HG03558 (cell line): Measurements from ENCODE around the gene DMGDH.

Experiments
- ATAC-seq: cut with Tn5 transposase; IDR thresholded peaks from one replicate; pipeline ENCODE4 v1.9.1; 2021; ENCODE audit warnings: moderate number of reproducible peaks; ENCODE audit not compliant: unreplicated experiment; ENCODE audit errors: extremely low read depth

The DMGDH gene

GRCh38 chr5:79069488-79070349 is at the start of gene DMGDH, which contains the start of gene BHMT2:
DMGDH (minus strand) TSS chr5:79069674; CDS start chr5:79069620, 54 bp downstream.
BHMT2 (plus strand) TSS chr5:79069767; CDS start chr5:79069783, 16 bp downstream.
- no peak for ATAC-seq

DNA sequence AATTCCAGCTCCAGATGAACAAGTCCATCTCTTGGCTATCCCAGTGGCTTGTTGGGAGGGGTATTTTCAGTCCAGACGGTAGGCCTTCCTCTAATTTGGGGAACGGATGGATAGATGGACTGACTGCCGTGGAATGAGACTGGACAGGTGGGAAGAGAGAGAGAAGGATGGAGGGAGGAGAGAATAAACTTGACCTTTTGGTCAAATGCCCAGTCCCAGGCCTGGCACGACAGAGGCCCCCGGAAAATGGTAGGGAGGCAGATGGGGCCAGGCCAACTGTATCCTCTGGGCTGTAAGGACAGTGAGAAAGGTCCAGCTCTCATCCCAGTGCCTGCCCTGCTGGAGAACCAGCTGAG is 43.2 kb upstream of the DMGDH start:
- no peak for ATAC-seq

DNA sequence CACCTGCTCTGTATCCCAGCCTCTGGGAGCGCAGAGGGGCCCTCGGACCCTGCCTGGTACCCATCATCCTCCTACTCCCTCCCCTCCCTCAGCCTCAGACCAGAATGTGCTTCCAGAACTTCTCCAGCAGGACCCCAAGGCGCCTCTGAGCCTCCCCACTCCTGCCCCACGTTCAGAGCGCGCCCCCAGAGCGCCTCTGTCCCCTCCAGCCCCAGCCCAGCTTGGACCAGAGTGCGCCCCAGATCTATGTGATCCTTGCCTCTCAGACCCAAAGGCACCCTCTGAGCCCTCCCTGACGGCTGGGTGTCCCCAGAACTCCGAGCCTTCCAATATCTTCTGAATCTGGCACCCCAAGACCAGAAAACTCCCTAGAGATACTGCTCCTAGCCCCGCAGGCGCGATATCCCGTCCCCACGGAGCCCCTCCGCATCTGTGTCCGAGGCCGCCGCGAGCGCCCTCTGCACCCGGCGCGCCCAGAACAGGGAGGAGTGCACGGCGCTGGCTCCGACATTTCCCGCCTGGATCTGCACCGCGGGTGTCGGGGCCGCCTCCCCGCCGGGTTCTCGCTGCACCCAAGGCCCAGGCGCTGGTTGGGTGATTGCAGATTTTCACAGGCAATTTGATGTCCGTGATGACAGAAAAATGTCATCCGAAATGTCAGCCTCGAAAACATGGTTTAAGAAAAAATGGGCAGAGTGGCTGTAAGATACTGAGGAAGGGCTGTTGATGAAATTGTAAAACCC is 42.7 kb upstream of the DMGDH start:
- ATAC-seq = no peak

- no peak for ATAC-seq
Measured at GRCh38 chr5:79111387-79111959, 42.0 kb upstream of the DMGDH start, which contains the start of gene BHMT. BHMT (plus strand) TSS chr5:79111809; CDS start chr5:79111886, 77 bp downstream.

DNA sequence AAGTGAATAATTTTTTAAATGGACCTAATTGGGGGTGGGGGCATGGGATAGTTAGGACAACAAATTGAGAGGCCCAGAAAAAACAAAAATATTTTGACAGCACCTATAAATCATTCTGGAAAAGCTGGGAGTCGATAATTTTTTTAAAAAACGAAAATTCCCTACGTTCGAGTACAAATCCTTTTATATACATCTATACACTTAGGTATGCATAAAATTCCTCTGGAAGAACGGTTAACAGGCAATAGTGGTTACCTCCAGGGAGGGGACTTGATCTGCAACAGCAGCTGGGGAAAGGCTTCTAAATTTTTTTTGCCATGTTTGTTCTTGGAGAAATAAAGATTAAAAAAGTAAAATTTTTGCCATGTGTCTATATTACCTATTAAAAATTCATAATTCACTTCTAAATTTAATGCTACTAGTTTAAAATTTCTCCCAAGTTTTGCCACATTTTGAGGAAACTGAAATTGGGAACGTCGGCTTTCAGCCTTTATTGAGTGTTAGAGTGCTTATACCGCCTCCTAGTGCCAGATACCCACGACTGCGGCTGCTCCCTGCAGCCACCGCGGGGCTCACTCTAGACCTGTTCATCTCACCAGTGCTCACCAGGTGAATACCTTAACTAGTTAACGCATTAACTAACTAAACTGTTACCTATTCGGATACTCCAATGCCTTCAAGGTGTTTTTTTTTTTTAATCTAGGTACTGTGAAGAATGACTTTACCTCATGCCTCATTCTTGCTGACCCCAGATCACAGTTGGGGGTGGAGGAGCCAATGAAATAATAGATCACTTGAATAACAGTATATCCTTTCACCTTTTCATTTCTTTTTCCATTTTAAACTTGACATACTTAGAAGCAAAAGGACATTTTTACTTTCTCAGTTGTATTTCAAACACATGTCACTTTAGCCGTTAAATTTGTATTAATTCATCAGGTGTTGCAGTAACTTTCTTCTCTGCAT is 40.3 kb upstream of the DMGDH start:
- no peak for ATAC-seq

GRCh38 chr5:79108792-79109191 is 39.3 kb upstream of the DMGDH start:
- ATAC-seq = no peak

- ATAC-seq = no peak
Measured at GRCh38 chr5:79108086-79108485, 38.6 kb upstream of the DMGDH start.

DNA sequence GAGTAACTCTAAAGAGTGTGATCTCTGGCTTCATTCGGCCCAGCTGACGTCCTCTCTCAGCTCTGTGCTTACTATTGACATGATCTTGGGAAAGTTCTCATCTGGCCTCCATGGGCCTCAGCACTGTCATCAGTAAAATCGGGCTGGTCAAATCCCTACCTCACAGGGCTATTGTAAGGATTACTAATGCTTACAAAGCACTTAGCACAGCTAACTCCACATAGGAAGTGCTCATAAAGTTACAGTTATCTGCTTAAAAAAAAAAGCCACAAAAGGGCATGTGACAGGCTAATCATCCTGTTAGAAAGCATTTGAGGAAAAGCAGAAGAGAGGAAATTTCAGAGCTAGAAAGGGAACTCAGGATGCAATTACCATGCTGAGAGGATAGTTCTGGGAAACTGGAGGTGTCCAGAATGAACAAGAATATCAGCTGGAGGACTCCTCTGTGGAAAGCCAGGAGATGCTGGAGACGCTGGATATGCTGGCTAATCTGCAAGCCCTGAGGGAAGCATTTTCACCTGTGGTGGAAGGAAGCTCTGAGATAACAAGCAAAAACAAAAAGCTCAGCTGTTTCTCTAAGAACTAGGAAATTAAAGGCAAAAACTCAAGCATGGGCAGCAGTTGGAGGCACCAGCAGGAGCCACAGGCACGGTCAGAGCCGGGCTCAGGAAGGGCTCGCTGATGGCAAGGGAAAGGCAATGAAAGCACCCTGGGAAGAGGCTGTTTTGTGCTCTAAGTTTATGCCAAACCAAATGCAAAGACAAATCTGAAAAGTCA is 37.7 kb upstream of the DMGDH start:
- ATAC-seq = no peak

DNA sequence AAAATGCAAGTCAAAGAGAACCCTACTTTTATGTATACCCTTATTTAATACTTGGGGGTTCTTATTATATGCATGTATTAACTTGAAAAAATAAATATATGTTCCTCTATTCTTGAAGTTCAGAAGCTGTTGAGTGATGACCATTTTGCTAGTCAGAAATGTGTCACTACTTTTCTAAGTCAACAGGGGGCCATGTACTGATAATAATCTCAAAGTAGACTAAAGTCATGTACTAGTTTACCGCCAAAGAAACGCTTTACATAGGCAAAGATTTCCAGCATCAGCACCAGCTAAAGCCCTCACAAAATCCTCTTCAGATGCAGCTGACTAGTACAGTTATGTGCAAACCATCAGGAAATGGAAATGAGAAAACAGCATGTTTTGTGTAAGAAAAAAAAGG is 36.4 kb upstream of the DMGDH start:
- no peak for ATAC-seq

GRCh38 chr5:79093762-79094161 is 24.3 kb upstream of the DMGDH start:
- no peak for ATAC-seq

- no peak for ATAC-seq
Measured at GRCh38 chr5:79091064-79091463, 21.6 kb upstream of the DMGDH start.

DNA sequence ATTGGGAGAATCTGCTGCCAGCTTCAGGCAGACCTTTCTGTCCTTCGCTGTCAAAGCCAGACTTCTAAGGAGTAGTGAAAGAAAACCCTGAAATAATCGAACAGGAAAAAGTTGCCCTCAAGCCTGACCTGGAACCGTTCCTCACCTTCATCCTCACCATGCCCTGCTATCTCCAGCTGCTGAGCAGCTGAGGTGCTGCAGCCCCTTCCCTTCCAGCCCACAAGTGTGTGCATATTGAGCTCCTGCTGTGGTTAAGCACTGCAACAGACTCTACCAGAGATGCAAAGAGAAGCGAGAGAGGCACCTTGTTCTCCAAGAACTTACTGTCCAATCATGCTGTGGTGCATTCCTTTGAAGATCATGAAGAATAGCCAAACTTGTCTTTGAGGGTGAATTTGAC is 19.0 kb upstream of the DMGDH start:
- ATAC-seq = no peak

DNA sequence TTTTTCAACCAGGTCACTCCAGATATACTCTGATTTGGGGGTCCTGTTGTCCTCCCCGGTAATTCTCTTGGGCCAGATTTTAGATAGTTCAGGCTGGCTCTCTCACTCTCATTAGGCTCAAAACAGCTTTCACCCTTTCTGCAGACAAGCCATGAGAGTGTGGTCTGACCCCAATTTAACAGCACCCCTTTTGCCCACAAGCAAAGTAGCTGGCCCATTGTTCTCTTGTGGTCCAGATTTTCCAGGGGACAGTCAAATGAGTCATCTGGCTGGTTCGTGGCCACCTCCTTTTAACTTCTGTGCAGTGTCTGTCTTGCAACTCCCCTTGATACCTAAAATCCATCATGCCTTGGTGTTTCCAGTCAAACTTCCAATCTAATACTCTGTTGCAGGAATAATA is 16.6 kb upstream of the DMGDH start:
- ATAC-seq = no peak

- ATAC-seq = no peak
Measured at GRCh38 chr5:79081779-79082178, 12.3 kb upstream of the DMGDH start.

- no peak for ATAC-seq
Measured at GRCh38 chr5:79080804-79081203, 11.3 kb upstream of the DMGDH start.

- no peak for ATAC-seq
Measured at GRCh38 chr5:79077680-79078365, 8.3 kb upstream of the DMGDH start.

- no peak for ATAC-seq
Measured at GRCh38 chr5:79076819-79077218, 7.3 kb upstream of the DMGDH start.

- no peak for ATAC-seq
Measured at GRCh38 chr5:79075646-79076426, 6.4 kb upstream of the DMGDH start.
